HepG2 (cell line): ENCODE data around the gene CABLES2. TPM values are rescaled to one million over a fixed set of nuclear protein-coding genes. Genes with fewer than 3 reads are reported as not detected.
A peak's percentile ranks its signal among the peaks of the same experiment; 100 is the strongest.

ENCODE experiments used
- ATAC-seq: fragments of 200-7000 bp; cut with Tn5 transposase; 3 replicates; pipeline ENCODE4 v1.9.1; 2020; ENCODE audit warnings: mild to moderate bottlenecking, moderate library complexity
- BruUV-seq: library from RNA; stranded (reverse); fragments of 400-500 nt; replicated peaks from 2 replicates; lab custom pipeline; 2021; lab: Mats Ljungman, UMichigan
- CTCF ChIA-PET: fragments of 300-600 bp; formaldehyde crosslinking; extraction: SDS; loops from one replicate; lab custom pipeline; 2021; ENCODE audit warnings: low total read pairs, inconsistent platforms, low intra/inter-chr PET ratio; lab: Yijun Ruan, JAX
- POLR2A ChIA-PET: fragments of 350-600 bp; sonication (Branson Sonifier 250); formaldehyde crosslinking; loops from one replicate; lab custom pipeline; 2020; ENCODE audit warnings: antibody characterized with exemption, inconsistent platforms; lab: Yijun Ruan, JAX
- DNase-seq: peaks from one replicate; pipeline ENCODE4 v3.0.0-alpha.2; 2015; ENCODE audit warnings: low spot score
- FAIRE-seq: peaks from 3 replicates; lab custom pipeline; 2011; peaks lifted over from hg19 to GRCh38; lab: Jason Lieb, UNC
- H2AFZ ChIP-seq: one replicate; pipeline ENCODE4 v1.6.1; 2011; ENCODE audit warnings: low read length, inconsistent platforms
- H3K27ac ChIP-seq: fragments of 300-600 bp; 3 replicates; pipeline ENCODE4 v1.8.0; 2011; ENCODE audit warnings: mixed run types, mild to moderate bottlenecking, mixed read lengths, low read length, inconsistent platforms; ENCODE audit not compliant: insufficient read depth; ENCODE audit errors: extremely low read length
- H3K27me3 ChIP-seq, 2 experiments: fragments of 200-600 bp in 1 of 2; 2 replicates in 1 of 2; 3 replicates in 1 of 2; pipeline versions ENCODE4 v1.6.0 to v1.8.0; 2011; ENCODE audit warnings: low read length in 2 of 2, mild to moderate bottlenecking in 2 of 2, moderate library complexity in 2 of 2, inconsistent platforms in 1 of 2; ENCODE audit not compliant: insufficient read depth in 2 of 2, control insufficient read depth in 1 of 2
- H3K36me3 ChIP-seq, 2 experiments: fragments of 200-600 bp in 1 of 2; replicated peaks in 1 of 2; 2 replicates in 1 of 2; 3 replicates in 1 of 2; pipeline versions ENCODE4 v1.5.1 to v1.8.0; 2011; ENCODE audit warnings: low read length in 2 of 2, inconsistent platforms in 1 of 2; ENCODE audit not compliant: insufficient read depth in 2 of 2, control insufficient read depth in 1 of 2
- H3K4me1 ChIP-seq: 2 replicates; pipeline ENCODE4 v1.5.1; 2012; ENCODE audit warnings: low read length, inconsistent platforms; ENCODE audit not compliant: insufficient read depth
- H3K4me2 ChIP-seq: 2 replicates; pipeline ENCODE4 v1.6.0; 2011; ENCODE audit warnings: low read depth, low read length, inconsistent platforms
- H3K4me3 ChIP-seq, 3 experiments: fragments of 200-600 bp in 1 of 3; sonication (generic), shearing (Covaris generic) in 1 of 3; replicated peaks in 1 of 3; 2 replicates each; pipeline ENCODE4 v1.5.1; 2011 to 2016; ENCODE audit warnings: low read length in 3 of 3, inconsistent platforms in 2 of 3, low read depth in 2 of 3, mild to moderate bottlenecking in 2 of 3, control low read depth in 1 of 3, mixed read lengths in 1 of 3; ENCODE audit not compliant: insufficient read depth in 1 of 3
- H3K79me2 ChIP-seq: one replicate; pipeline ENCODE4 v1.6.1; 2011; ENCODE audit warnings: low read length, inconsistent platforms; ENCODE audit not compliant: insufficient read depth
- H3K9ac ChIP-seq: 2 replicates; pipeline ENCODE4 v1.6.0; 2011; ENCODE audit warnings: mild to moderate bottlenecking, low read depth, low read length, inconsistent platforms; ENCODE audit not compliant: insufficient read depth
- H3K9me3 ChIP-seq: 2 replicates; pipeline ENCODE4 v1.5.1; 2012; ENCODE audit warnings: mild to moderate bottlenecking, low read length
- H4K20me1 ChIP-seq: 2 replicates; pipeline ENCODE4 v1.6.0; 2011; ENCODE audit warnings: inconsistent platforms, mild to moderate bottlenecking, low read length, moderate library complexity; ENCODE audit not compliant: insufficient read depth
- GFI1 ChIP-seq: sonication (generic); formaldehyde crosslinking; IDR thresholded peaks from 2 replicates; pipeline ENCODE4 v1.5.0; 2020; ENCODE audit warnings: missing genetic modification reagents, mild to moderate bottlenecking, borderline replicate concordance
- KLF6 ChIP-seq: IDR thresholded peaks from 2 replicates; pipeline ENCODE4 v1.8.0; 2016; ENCODE audit warnings: missing biosample characterization, missing genetic modification reagents
- MTF2 ChIP-seq: sonication (generic); formaldehyde crosslinking; IDR thresholded peaks from 2 replicates; pipeline ENCODE4 v1.5.0; 2020; ENCODE audit warnings: missing genetic modification reagents, borderline replicate concordance
- NPAS2 ChIP-seq: sonication (generic); formaldehyde crosslinking; IDR thresholded peaks from 2 replicates; pipeline ENCODE4 v1.8.0; 2022; ENCODE audit warnings: mild to moderate bottlenecking, missing genetic modification reagents, borderline replicate concordance
- POLR2AphosphoS2 ChIP-seq: IDR thresholded peaks from 2 replicates; pipeline ENCODE4 v1.6.1; 2011; ENCODE audit warnings: low read depth, low read length, improper control_type of control experiment
- RAD21 ChIP-seq: fragments of 450-650 bp; formaldehyde crosslinking; IDR thresholded peaks from 2 replicates; pipeline ENCODE4 v1.5.0; 2020; ENCODE audit warnings: mild to moderate bottlenecking
- RCOR2 ChIP-seq: IDR thresholded peaks from 2 replicates; pipeline ENCODE4 v1.6.1; 2016; ENCODE audit warnings: missing biosample characterization, missing genetic modification reagents
- TCF7L2 ChIP-seq: IDR thresholded peaks from 2 replicates; pipeline ENCODE4 v1.6.1; 2011; ENCODE audit warnings: mild to moderate bottlenecking, low read depth, low read length, moderate library complexity
- TFDP2 ChIP-seq: sonication (generic); formaldehyde crosslinking; IDR thresholded peaks from 2 replicates; pipeline ENCODE4 v1.4.0; 2020; ENCODE audit warnings: missing genetic modification reagents
- THYN1 ChIP-seq: sonication (generic); formaldehyde crosslinking; IDR thresholded peaks from 2 replicates; pipeline ENCODE4 v1.8.1; 2023; ENCODE audit warnings: low read depth, mild to moderate bottlenecking, moderate library complexity, missing genetic modification reagents, borderline replicate concordance
- USF2 ChIP-seq, 2 experiments: sonication (generic) in 1 of 2; formaldehyde crosslinking in 1 of 2; IDR thresholded peaks; 2 replicates each; pipeline versions ENCODE4 v1.5.1 to v1.6.1; 2011 to 2020; ENCODE audit warnings: borderline replicate concordance in 1 of 2, low read depth in 1 of 2, low read length in 1 of 2, mild to moderate bottlenecking in 1 of 2, missing genetic modification reagents in 1 of 2, moderate library complexity in 1 of 2
- ZBTB2 ChIP-seq: sonication (generic); formaldehyde crosslinking; IDR thresholded peaks from 2 replicates; pipeline ENCODE4 v1.8.0; 2022; ENCODE audit warnings: low read depth, missing genetic modification reagents
- ZNF253 ChIP-seq: sonication (generic); formaldehyde crosslinking; IDR thresholded peaks from 2 replicates; pipeline ENCODE4 v1.8.0; 2022; ENCODE audit warnings: mild to moderate bottlenecking, missing genetic modification reagents, borderline replicate concordance
- ZNF556 ChIP-seq: sonication (generic); formaldehyde crosslinking; IDR thresholded peaks from 2 replicates; pipeline ENCODE4 v1.4.0; 2020; ENCODE audit warnings: mild to moderate bottlenecking, missing genetic modification reagents, borderline replicate concordance
- ZNF577 ChIP-seq: sonication (generic); formaldehyde crosslinking; IDR thresholded peaks from 2 replicates; pipeline ENCODE4 v1.4.0; 2020; ENCODE audit warnings: mild to moderate bottlenecking, low read depth, missing genetic modification reagents, borderline replicate concordance
- ZNF619 ChIP-seq: sonication (generic); formaldehyde crosslinking; IDR thresholded peaks from 2 replicates; pipeline ENCODE4 v1.4.0; 2020; ENCODE audit warnings: mild to moderate bottlenecking, missing genetic modification reagents
- ZNF788 ChIP-seq: sonication (generic); formaldehyde crosslinking; IDR thresholded peaks from 2 replicates; pipeline ENCODE4 v1.5.0; 2020; ENCODE audit warnings: mild to moderate bottlenecking, missing genetic modification reagents, borderline replicate concordance
- WGBS: methylation state at CpG from one replicate; pipeline ENCODE4 v1.1.6; 2017; ENCODE audit warnings: low lambda C conversion rate; 5-methylcytosine and 5-hydroxymethylcytosine counted together
- in situ Hi-C: cut with HindIII; loops from 2 replicates; pipeline ENCODE4 v1.10.0; 2017; ENCODE audit warnings: low pct_unique_long_range_greater_than_20kb; ENCODE audit not compliant: extremely low pct_ligation_motif_present
- intact Hi-C: fragments of 100-400 bp; cut with micrococcal nuclease; formaldehyde crosslinking; loops from one replicate; pipeline ENCODE4 v1.10.0; 2022; ENCODE audit not compliant: unreplicated experiment
- polyA plus RNA-seq, 8 experiments: library from polyadenylated mRNA; depleted of rRNA in 3 of 8; stranded (reverse) in 7 of 8; unstranded in 1 of 8; fragments of >200 nt; fragmentation: Illumina TruSeq in 4 of 8; extraction: Trizol in 4 of 8; gene quantifications; 2 replicates each; pipeline versions ENCODE4 v1.2.1 to v1.2.3, GENCODE V29; 2011 to 2016; ENCODE audit warnings: low read depth in 4 of 8, missing spikeins in 1 of 8, mixed read lengths in 1 of 8; ENCODE audit not compliant: insufficient read depth in 1 of 8
- total RNA-seq, 5 experiments: library from RNA; depleted of rRNA; stranded (reverse); fragments of >200 nt; fragmentation: Illumina TruSeq; extraction: Trizol; gene quantifications; 2 replicates each; pipeline ENCODE4 v1.2.3, GENCODE V29; 2016; ENCODE audit warnings: low read depth in 1 of 5

Gene CABLES2
- total and polyA plus RNA-seq, 2 of the 13 experiments (the other 11 are each of a cell fraction or from before 2014, with no cell fraction given), result 5.2 to 9.7 TPM

- H3K9ac ChIP-seq, result peak overlapping the region; percentile 90
- POLR2A ChIA-PET, result interaction anchor here (1.0 to 10.1 kb wide), 11 partner anchors 9 to 300 kb away, joined by 3 to 187 read pairs (median 51); partner anchors contain the start of genes ADRM1 and RPS21
- peaks cover 25% of the 10 kb centered on the region for H4K20me1 ChIP-seq
- H3K27ac ChIP-seq, result peak overlapping the region; percentile 79
- peak; percentile 52 for FAIRE-seq
- intact Hi-C loops, result loop anchor here (10.0 kb wide), 1 partner anchor 1598 kb away; the partner anchor contains the start of gene ZNF512B
- peak; percentile 61 for DNase-seq
- peaks cover 6 to 9% of the 10 kb centered on the region in 2 experiments; a peak in 3 of 5 replicates for H3K36me3 ChIP-seq
- BruUV-seq, result TSS peak; percentile 31
- peak overlapping the region; percentile 99 for H3K4me2 ChIP-seq
- H3K79me2 ChIP-seq, result peaks cover 37% of the 10 kb centered on the region
- no peaks in the 10 kb centered on the region for H3K27me3 ChIP-seq
- H3K4me1 ChIP-seq, result peaks cover 84% of the 10 kb centered on the region
- ATAC-seq, result peak; percentile 1
- CTCF ChIA-PET, result interaction anchor here (2.0 kb wide), 1 partner anchor 9 kb away, joined by 8 read pairs; no protein-coding TSS in a partner anchor
- H3K9me3 ChIP-seq, result no peaks in the 10 kb centered on the region
- H3K4me3 ChIP-seq, result peak overlapping the region; percentile 76 to 95 (median 91)
- in situ Hi-C loops, result loop anchor here (5.0 kb wide), 1 partner anchor 64 kb away; the partner anchor contains the start of gene ADRM1
- H2AFZ ChIP-seq, result no peak overlapping the region
- WGBS, result 1% methylated on average over 38 of the region's 72 CpGs
- TF ChIP-seq ZNF788 (CRISPR knock-in tag) (peak; percentile 19; the same call in 1 of the 2 replicates), MTF2 (CRISPR knock-in tag) (no peak), THYN1 (CRISPR knock-in tag) (no peak), ZNF577 (CRISPR knock-in tag) (no peak), USF2 (IDR thresholded peaks at IDR 0.05; ENCODE audit: low read depth, low read length) (no peak), USF2 (CRISPR knock-in tag; IDR thresholded peaks at IDR 0.05; ENCODE audit: borderline replicate concordance) (no peak), GFI1 (no peak; the same call in 1 of the 2 replicates), ZNF556 (CRISPR knock-in tag) (peak; percentile 6; the same call in 1 of the 2 replicates), RAD21 (CRISPR knock-in tag) (peak; percentile 54; the same call in 1 of the 2 replicates), ZNF619 (CRISPR knock-in tag) (peak; percentile 41; the same call in 1 of the 2 replicates), NPAS2 (CRISPR knock-in tag) (no peak), ZBTB2 (CRISPR knock-in tag) (peak; percentile 96), ZNF253 (CRISPR knock-in tag) (0 out of 2 replicates have a peak, but pooled peaks have one; percentile 52), RCOR2 (CRISPR knock-in tag) (no peak), KLF6 (CRISPR knock-in tag) (0 out of 2 replicates have a peak, but pooled peaks have one; percentile 24), POLR2AphosphoS2 (no peak), TCF7L2 (no peak), TFDP2 (CRISPR knock-in tag) (peak; percentile 70)
Observed at GRCh38 chr20:62366370-62367135, 40.5 kb downstream of the CABLES2 start.
